Stimulated activated CD4-positive, alpha-beta T cell treated with anti-CD3 and anti-CD28 coated beads, TNF-alpha, amount 100 ng/mL, for 24 hours (primary cell): ENCODE results near the gene CPA5.
A peak's percentile ranks its signal among the peaks of the same experiment; 100 is the strongest.
"Not testable (repeated sequence)": the region's sequence is repeated elsewhere in the genome, so short reads cannot be mapped to it uniquely, and the experiment has no call there.

Source experiments
- DNase-seq, 3 experiments: peaks; one replicate each; pipeline ENCODE4 v3.0.0-alpha.2; 2020; ENCODE audit warnings: low read depth in 3 of 3

CPA5 gene

GRCh38 chr7:130358471-130358870 is 13.9 kb downstream of the CPA5 start:
- DNase-seq, result no peak

GRCh38 chr7:130359276-130359857 is 14.8 kb downstream of the CPA5 start:
- DNase-seq, result no peak

GRCh38 chr7:130360518-130360917 is 15.9 kb downstream of the CPA5 start:
- no peak for DNase-seq

- DNase-seq, result no peak
Observed at GRCh38 chr7:130361681-130362080, 17.1 kb downstream of the CPA5 start.

- no peak for DNase-seq
Observed at GRCh38 chr7:130362251-130362816, 17.7 kb downstream of the CPA5 start.

GRCh38 chr7:130363026-130363847 is 18.6 kb downstream of the CPA5 start:
- DNase-seq, result peak in 2 of 3 experiments; percentile 11 to 55

GRCh38 chr7:130364451-130364850 is 19.8 kb downstream of the CPA5 start:
- DNase-seq, result no peak

- DNase-seq, result no peak
Observed at GRCh38 chr7:130365088-130365487, 20.5 kb downstream of the CPA5 start.

- DNase-seq, result peak in 1 of 3 experiments; percentile 31
Observed at GRCh38 chr7:130365511-130366441, 21.2 kb downstream of the CPA5 start.

GRCh38 chr7:130366564-130366963 is 21.9 kb downstream of the CPA5 start:
- DNase-seq, result no peak

GRCh38 chr7:130367088-130367755 is 22.6 kb downstream of the CPA5 start:
- no peak for DNase-seq

- DNase-seq, result no peak
Observed at GRCh38 chr7:130367836-130368746, 23.5 kb downstream of the CPA5 start.

GRCh38 chr7:130369110-130369711 is 24.6 kb downstream of the CPA5 start:
- no peak for DNase-seq

GRCh38 chr7:130369831-130370550 is 25.4 kb downstream of the CPA5 start:
- no peak for DNase-seq

- DNase-seq, result no peak
Observed at GRCh38 chr7:130371046-130371445, 26.4 kb downstream of the CPA5 start.

GRCh38 chr7:130372402-130373165 is 28.0 kb downstream of the CPA5 start:
- no peak for DNase-seq

GRCh38 chr7:130374507-130374906 is 29.9 kb downstream of the CPA5 start:
- no peak for DNase-seq

- DNase-seq, result not testable (repeated sequence)
Observed at GRCh38 chr7:130376461-130376860, 31.8 kb downstream of the CPA5 start.
